GM12873 (cell line): Measurements from ENCODE around the gene MYCBP.

ENCODE experiments used
- CTCF ChIP-seq: IDR thresholded peaks from 2 replicates; pipeline ENCODE4 v1.5.1; 2012; ENCODE audit warnings: low read depth, mild to moderate bottlenecking, moderate library complexity, low read length, control low read depth; ENCODE audit not compliant: insufficient read depth; ENCODE audit errors: missing control alignments

Gene MYCBP

GRCh38 chr1:38840281-38840680 lies 32.9 kb downstream of the MYCBP start:
- no peak for TF ChIP-seq CTCF

- no peak for TF ChIP-seq CTCF
These were observed 33.8 kb downstream of the MYCBP start for GRCh38 chr1:38839363-38839762.

GRCh38 chr1:38834937-38835827 lies 38.0 kb downstream of the MYCBP start:
- peak; percentile 79 for TF ChIP-seq CTCF

- TF ChIP-seq CTCF = no peak
These were observed 38.8 kb downstream of the MYCBP start for GRCh38 chr1:38834221-38834782.

GRCh38 chr1:38833146-38833545 lies 40.0 kb downstream of the MYCBP start:
- no peak for TF ChIP-seq CTCF

GRCh38 chr1:38832370-38832734 lies 40.8 kb downstream of the MYCBP start:
- TF ChIP-seq CTCF = no peak

- TF ChIP-seq CTCF = no peak
These were observed 41.3 kb downstream of the MYCBP start for GRCh38 chr1:38831731-38832369.
